GM19397 (cell line): ENCODE results near the gene C5.

ENCODE experiments used
- ATAC-seq: cut with Tn5 transposase; IDR thresholded peaks from one replicate; pipeline ENCODE4 v1.9.1; 2021; ENCODE audit warnings: mild to moderate bottlenecking, moderate library complexity; ENCODE audit not compliant: unreplicated experiment

C5 gene

GRCh38 chr9:120927269-120928014 lies 122.6 kb downstream of the C5 start:
- no peak for ATAC-seq

- ATAC-seq, result peak; percentile 29
Observed at GRCh38 chr9:120926397-120926928, 123.6 kb downstream of the C5 start, which contains the start of gene TRAF1. Gene TRAF1, minus strand, starts transcription at chr9:120926796. Its CDS starts 721 bp downstream, at chr9:120926075.

GRCh38 chr9:120925535-120926396 lies 124.3 kb downstream of the C5 start:
- ATAC-seq, result peak; percentile 27

GRCh38 chr9:120924698-120925534 lies 125.2 kb downstream of the C5 start:
- no peak for ATAC-seq

GRCh38 chr9:120923620-120924328 lies 126.3 kb downstream of the C5 start:
- no peak for ATAC-seq

- ATAC-seq, result no peak
Observed at GRCh38 chr9:120922404-120923195, 127.5 kb downstream of the C5 start.

- no peak for ATAC-seq
Observed at GRCh38 chr9:120921661-120922181, 128.4 kb downstream of the C5 start.

GRCh38 chr9:120920806-120921178 lies 129.3 kb downstream of the C5 start:
- no peak for ATAC-seq

GRCh38 chr9:120919843-120920805 lies 130.0 kb downstream of the C5 start:
- no peak for ATAC-seq

- no peak for ATAC-seq
Observed at GRCh38 chr9:120918931-120919842, 130.9 kb downstream of the C5 start.

- no peak for ATAC-seq
Observed at GRCh38 chr9:120917929-120918762, 131.9 kb downstream of the C5 start.

- no peak for ATAC-seq
Observed at GRCh38 chr9:120916991-120917880, 132.8 kb downstream of the C5 start.

GRCh38 chr9:120916588-120916987 lies 133.5 kb downstream of the C5 start:
- ATAC-seq, result no peak

GRCh38 chr9:120915854-120916470 lies 134.1 kb downstream of the C5 start:
- no peak for ATAC-seq

GRCh38 chr9:120914953-120915352 lies 135.1 kb downstream of the C5 start:
- ATAC-seq, result no peak
